Spinal cord (tissue), 10 donors: ENCODE measurements around the gene KIF16B. TPM values are rescaled to one million over a fixed set of nuclear protein-coding genes. Genes with fewer than 3 reads are reported as not detected.

Source experiments
- DNase-seq, 6 donors: peaks; one replicate each; pipeline versions ENCODE4 v3.0.0 to v3.0.0-alpha.2; 2013 to 2015; ENCODE audit warnings: low spot score in 6 of 6, low read depth in 4 of 6
- H3K27ac ChIP-seq: one replicate; pipeline ENCODE4 v1.5.1; 2013; ENCODE audit warnings: low read depth, low read length, control low read depth
- H3K27me3 ChIP-seq: one replicate; pipeline ENCODE4 v1.6.1; 2013; ENCODE audit warnings: low read length; ENCODE audit not compliant: control insufficient read depth, insufficient read depth
- H3K36me3 ChIP-seq: one replicate; pipeline ENCODE4 v1.6.1; 2013; ENCODE audit warnings: low read length; ENCODE audit not compliant: control insufficient read depth, insufficient read depth
- H3K4me1 ChIP-seq: one replicate; pipeline ENCODE4 v1.6.1; 2013; ENCODE audit warnings: low read length; ENCODE audit not compliant: control insufficient read depth, insufficient read depth
- H3K4me3 ChIP-seq: one replicate; pipeline ENCODE4 v1.5.1; 2013; ENCODE audit warnings: low read depth, low read length, control low read depth
- H3K9me3 ChIP-seq: one replicate; pipeline ENCODE4 v1.6.1; 2013; ENCODE audit warnings: low read length; ENCODE audit not compliant: control insufficient read depth, insufficient read depth
- WGBS: methylation state at CpG from one replicate; pipeline ENCODE4 v1.1.5; 2013; ENCODE audit warnings: missing lambda C conversion rate; ENCODE audit not compliant: insufficient coverage; 5-methylcytosine and 5-hydroxymethylcytosine counted together
- polyA plus RNA-seq, 2 donors: library from polyadenylated mRNA; unstranded; fragments of 120-200 nt; gene quantifications; one replicate each; pipeline ENCODE4 v1.2.1, GENCODE V29; 2013; ENCODE audit not compliant: insufficient read length in 2 of 2
- total RNA-seq, 2 donors: library from RNA; depleted of rRNA in 1 of 2; stranded (reverse); fragments of 120-200 nt in 1 of 2; fragments of >200 nt in 1 of 2; gene quantifications; one replicate each; pipeline versions ENCODE4 v1.2.3 to v1.2.4, GENCODE V29; 2013 to 2014
- donor health status: healthy.

Gene KIF16B
- total and polyA plus RNA-seq, 4 donors = 7.8 to 21.0 (median 12.9) TPM

DNA sequence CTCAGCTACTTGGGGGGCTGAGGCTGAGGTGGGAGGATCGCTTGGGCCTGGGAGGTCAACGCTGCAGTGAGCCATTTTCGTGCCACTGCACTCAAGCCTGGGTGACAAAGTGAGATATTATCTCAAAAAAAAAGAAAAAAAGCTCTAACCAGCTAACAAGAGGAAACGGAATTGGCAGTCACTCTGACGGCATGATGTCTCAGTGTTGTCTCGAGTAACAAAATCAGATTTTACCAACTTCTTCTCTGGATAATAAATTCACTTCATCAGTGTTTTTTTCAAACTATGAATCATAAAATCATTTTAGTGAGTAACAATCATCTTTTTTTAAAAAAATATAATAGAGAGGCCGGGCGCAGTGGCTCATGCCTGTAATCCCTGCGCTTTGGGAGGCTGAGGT, 12.6 kb downstream of the KIF16B start:
- WGBS = 100% methylated on average over 1 of the region's 9 CpGs
- no peak overlapping the region for H3K27ac ChIP-seq

DNA sequence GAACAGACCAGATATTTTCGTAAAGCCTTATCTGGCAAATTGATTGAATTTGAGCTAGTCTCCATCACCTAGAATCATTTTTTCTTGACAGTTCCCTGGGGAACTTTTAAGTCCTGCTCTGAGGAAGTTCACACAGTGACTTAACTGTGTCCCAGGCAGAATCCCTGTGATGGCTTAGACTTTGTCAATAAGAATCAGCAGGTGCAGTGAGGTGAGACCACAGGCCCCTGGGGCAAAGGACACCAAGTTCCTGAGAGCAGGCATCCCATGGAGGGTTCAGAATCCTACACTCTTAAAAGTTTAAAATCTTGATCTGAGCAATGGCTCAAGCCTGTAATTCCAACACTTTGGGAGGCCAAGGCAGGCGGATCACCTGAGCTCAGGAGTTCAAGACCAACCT, 13.0 kb downstream of the KIF16B start:
- Histone ChIP-seq H3K9me3 (no peaks in the 10 kb centered on the region), H3K4me1 (no peaks in the 10 kb centered on the region), H3K36me3 (no peaks in the 10 kb centered on the region), H3K27me3 (no peaks in the 10 kb centered on the region), H3K27ac (no peak overlapping the region), H3K4me3 (no peak overlapping the region)
- WGBS = 100% methylated on average over 1 of the region's 2 CpGs
- no peak for DNase-seq

More for the DNA sequence above, 12.6 kb downstream of the KIF16B start:
- no peak overlapping the region for H3K4me3 ChIP-seq
- no peak for DNase-seq
- H3K36me3 ChIP-seq = no peaks in the 10 kb centered on the region
- no peaks in the 10 kb centered on the region for H3K9me3 ChIP-seq
- H3K4me1 ChIP-seq = no peaks in the 10 kb centered on the region
- H3K27me3 ChIP-seq = no peaks in the 10 kb centered on the region

DNA sequence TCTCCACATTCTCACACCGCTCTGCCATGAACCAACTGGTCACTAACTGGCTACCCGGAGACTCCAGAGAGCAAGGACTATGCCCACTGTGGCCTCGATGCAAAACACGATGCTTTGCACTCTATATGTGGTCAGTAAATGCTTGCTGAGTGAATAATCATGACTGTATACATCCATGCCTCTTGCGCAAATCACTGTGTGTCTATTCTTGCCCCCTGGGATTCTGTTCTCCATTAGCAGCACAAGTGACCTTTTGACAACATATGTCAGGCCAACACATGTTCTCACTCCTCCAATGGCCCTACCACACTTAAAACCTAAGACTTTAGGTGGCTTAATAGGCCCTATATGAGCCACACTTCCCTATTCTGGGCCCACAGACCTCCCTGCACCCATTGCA, 16.9 kb downstream of the KIF16B start:
- 98% methylated on average over 5 of the region's 5 CpGs for WGBS

DNA sequence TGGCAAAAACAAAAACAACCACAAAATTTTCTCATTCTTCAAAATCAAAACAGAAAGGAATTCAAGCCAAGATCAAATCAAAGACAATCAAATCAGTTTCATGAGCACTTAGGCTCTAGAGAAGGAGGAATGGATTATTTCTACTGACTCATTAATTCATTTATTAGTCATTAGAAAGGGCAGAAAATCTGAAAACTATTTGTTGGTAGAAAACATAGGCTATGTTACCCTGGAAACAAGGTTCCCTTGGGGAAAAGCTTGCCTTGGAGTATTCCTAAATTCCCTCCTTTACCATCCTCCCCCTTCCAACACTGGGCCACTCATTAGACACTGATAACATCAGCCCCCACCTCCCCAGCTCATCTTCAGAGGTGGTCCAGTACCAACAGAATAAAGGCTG, 17.5 kb downstream of the KIF16B start:
- Histone ChIP-seq H3K4me1 (no peaks in the 10 kb centered on the region), H3K27ac (no peak overlapping the region), H3K9me3 (no peaks in the 10 kb centered on the region), H3K27me3 (no peaks in the 10 kb centered on the region), H3K36me3 (no peaks in the 10 kb centered on the region), H3K4me3 (no peak overlapping the region)
- DNase-seq = peak in 2 of 6 donors; percentile 7 to 28

More for the DNA sequence above, 16.9 kb downstream of the KIF16B start:
- no peak overlapping the region for H3K4me3 ChIP-seq
- no peak for DNase-seq
- H3K4me1 ChIP-seq = no peaks in the 10 kb centered on the region
- H3K9me3 ChIP-seq = no peaks in the 10 kb centered on the region
- no peaks in the 10 kb centered on the region for H3K27me3 ChIP-seq
- no peak overlapping the region for H3K27ac ChIP-seq
- no peaks in the 10 kb centered on the region for H3K36me3 ChIP-seq

DNA sequence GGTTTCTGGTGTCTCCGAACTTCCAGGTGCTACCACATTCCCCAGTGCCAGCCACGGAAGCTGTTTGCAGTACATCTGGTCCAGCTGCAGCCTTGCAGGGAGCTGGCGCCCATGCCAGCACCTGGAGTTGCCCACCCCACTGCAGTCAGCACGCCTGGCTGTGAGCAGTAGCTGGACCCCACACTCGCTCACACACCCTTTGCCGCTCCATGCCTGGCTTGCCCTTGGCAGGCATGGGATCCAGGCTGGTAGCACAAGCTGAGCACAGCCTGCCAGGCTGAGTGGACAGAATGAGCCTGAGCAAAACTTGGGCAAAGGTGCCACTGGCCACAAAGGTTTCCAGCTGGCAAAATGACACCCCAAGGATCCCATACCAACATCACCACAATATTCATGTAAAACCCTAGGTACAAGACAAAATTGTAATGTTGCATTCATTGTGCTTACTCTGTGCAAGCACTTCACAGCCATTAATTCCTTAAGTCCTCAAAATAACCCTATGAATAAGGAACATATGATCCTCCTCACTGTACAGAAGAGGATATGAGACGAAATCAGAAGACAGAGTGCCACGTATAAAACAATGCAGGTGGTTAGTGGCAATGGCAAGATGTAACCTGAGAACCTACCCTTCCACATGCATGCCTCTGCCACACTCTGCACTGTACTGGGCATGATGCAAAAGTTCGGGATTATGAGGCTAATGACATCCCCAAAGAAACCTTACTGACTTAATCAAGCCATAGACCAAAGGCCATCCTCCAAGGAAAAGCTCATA, 18.3 kb downstream of the KIF16B start:
- 95% methylated on average over 7 of the region's 9 CpGs for WGBS
- no peak overlapping the region for H3K27ac ChIP-seq

DNA sequence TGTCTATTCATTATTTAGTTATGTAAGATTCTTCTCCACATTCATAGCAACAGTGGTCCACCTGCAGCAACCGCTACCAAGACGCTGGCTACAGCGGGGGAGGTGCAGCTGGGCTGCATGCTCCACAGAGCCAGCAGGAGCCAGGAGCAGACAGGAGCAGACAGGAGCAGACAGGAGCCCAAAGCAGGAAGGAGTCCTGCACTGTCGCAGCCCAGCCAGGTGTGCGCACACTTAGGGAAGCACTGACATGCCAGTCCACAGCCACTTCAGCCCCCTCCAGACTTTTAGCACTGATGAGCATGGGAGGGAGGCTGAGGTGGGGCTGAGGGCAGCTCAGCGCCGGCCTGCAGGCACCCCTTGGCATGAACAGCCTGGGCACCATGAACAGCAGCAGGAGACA, 19.6 kb downstream of the KIF16B start:
- no peak overlapping the region for H3K27ac ChIP-seq
- no peaks in the 10 kb centered on the region for H3K36me3 ChIP-seq
- H3K9me3 ChIP-seq = no peaks in the 10 kb centered on the region
- whole genome bisulfite sequencing = 80% methylated on average over 5 of the region's 7 CpGs
- no peak for DNase-seq
- H3K4me3 ChIP-seq = no peak overlapping the region
- no peaks in the 10 kb centered on the region for H3K4me1 ChIP-seq
- H3K27me3 ChIP-seq = no peaks in the 10 kb centered on the region

More for the DNA sequence above, 18.3 kb downstream of the KIF16B start:
- H3K36me3 ChIP-seq = no peaks in the 10 kb centered on the region
- no peaks in the 10 kb centered on the region for H3K9me3 ChIP-seq
- DNase-seq = no peak
- no peaks in the 10 kb centered on the region for H3K27me3 ChIP-seq
- no peak overlapping the region for H3K4me3 ChIP-seq
- no peaks in the 10 kb centered on the region for H3K4me1 ChIP-seq

DNA sequence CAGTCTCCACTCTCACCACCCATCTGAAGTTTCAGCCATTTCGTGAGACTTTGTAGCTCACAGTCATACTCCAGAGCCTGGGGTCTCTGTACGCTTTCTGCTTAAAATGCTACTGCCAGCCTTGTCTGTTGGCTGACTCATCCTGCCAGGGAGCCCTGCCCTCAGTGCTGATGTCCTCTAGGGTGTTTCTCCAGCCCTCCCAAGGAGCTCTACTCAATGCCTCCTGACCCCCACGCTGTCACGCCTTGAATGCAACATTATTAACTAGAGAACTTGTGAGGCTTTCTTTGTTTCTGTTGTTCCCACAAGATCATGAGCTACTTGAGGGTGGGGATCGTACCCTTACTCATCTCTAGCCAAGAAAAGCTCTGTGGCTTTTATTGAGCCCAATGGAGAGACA, 20.1 kb downstream of the KIF16B start:
- H3K9me3 ChIP-seq = no peaks in the 10 kb centered on the region
- H3K4me1 ChIP-seq = no peaks in the 10 kb centered on the region
- H3K27ac ChIP-seq = no peak overlapping the region
- WGBS = 93% methylated on average over 2 of the region's 5 CpGs
- no peak overlapping the region for H3K4me3 ChIP-seq
- no peaks in the 10 kb centered on the region for H3K27me3 ChIP-seq
- no peak for DNase-seq
- H3K36me3 ChIP-seq = no peaks in the 10 kb centered on the region

DNA sequence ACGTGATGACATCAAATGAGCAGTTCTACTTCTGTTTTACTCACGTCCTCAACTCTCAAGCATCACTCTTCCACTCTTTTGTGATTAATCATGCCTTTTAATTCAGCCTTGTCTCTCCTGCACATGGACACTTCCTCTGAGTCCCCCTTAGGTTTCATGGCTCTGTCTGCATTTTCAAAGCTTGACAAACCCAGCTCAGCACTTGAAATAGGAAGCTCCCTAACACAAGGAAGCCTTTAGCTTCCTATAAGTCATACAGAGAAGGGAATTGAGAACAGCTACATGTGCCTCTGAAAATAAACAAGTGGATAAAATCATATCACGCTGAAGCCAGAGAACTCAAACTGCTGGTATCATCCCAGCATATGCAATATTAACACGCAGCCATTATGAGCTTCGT, 21.2 kb downstream of the KIF16B start:
- 86% methylated on average over 5 of the region's 5 CpGs for WGBS
- H3K27me3 ChIP-seq = no peaks in the 10 kb centered on the region
- no peaks in the 10 kb centered on the region for H3K4me1 ChIP-seq
- no peaks in the 10 kb centered on the region for H3K36me3 ChIP-seq
- no peak for DNase-seq
- no peak overlapping the region for H3K27ac ChIP-seq
- no peak overlapping the region for H3K4me3 ChIP-seq
- H3K9me3 ChIP-seq = no peaks in the 10 kb centered on the region

DNA sequence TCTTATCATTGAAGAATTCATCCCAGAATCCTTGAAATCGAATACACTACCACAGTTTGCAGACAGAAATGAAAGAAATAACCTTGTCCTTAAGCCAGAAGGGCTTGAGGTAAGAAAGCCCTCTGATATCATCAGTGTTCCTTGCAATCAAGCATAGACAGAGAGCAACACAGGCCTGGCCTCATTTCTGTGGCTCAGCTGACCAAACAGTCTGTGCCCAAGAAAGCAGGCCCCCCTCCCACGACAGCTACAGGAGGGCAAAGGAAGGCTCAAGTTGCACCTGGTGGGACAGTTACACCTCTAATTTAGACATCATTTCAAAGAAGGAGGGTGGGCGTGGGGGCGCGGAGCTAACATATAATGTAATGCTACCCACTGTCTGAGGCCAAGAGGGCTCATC, 21.6 kb downstream of the KIF16B start:
- DNase-seq = no peak
- Histone ChIP-seq H3K4me1 (no peaks in the 10 kb centered on the region), H3K27ac (no peak overlapping the region), H3K9me3 (no peaks in the 10 kb centered on the region), H3K4me3 (no peak overlapping the region), H3K27me3 (no peaks in the 10 kb centered on the region), H3K36me3 (no peaks in the 10 kb centered on the region)
- WGBS = 64% methylated on average over 3 of the region's 5 CpGs

DNA sequence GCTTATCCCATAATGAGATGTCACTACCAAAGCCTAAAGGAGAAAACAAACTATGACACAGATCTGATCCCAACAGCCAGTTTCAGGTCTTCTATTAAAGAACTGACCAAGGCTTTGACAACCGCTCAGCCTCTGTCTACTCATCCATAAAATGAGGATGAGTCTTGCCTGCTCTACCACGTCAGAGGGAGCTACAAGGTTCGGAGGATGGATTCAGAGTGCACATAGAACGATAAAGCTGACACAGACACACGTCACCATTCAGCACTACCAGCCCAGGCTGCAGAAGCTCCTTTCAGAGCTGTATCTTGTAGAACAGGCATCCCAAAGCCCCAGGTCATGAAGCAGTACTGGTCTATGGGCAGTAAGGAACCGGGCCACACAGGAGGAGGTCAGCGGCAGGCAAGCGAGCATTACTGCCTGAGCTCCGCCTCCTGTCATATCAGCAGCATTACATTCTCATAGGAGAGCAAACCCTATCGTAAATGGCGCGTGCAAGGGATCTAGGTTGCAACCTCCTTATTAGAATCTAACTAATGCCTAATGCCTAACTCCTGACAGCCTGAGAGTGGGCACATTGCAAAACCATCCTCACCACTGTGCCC, 25.1 kb downstream of the KIF16B start:
- Histone ChIP-seq H3K27ac (no peak overlapping the region), H3K36me3 (no peaks in the 10 kb centered on the region), H3K4me3 (no peak overlapping the region), H3K9me3 (no peaks in the 10 kb centered on the region), H3K27me3 (no peaks in the 10 kb centered on the region), H3K4me1 (no peaks in the 10 kb centered on the region)
- DNase-seq = no peak
- WGBS = 85% methylated on average over 11 of the region's 12 CpGs
